BE2C (cell line): ENCODE measurements around the gene ITGB8.
"Not testable (repeated sequence)": the region's sequence is repeated elsewhere in the genome, so short reads cannot be mapped to it uniquely, and the experiment has no call there.

Experiments used
- DNase-seq: peaks from one replicate; pipeline ENCODE4 v3.0.0-alpha.2; 2020
- H3K27me3 ChIP-seq: fragments of 250-450 bp; sonication (Bioruptor Pico); 2 replicates; pipeline ENCODE4 v1.5.1; 2020; ENCODE audit warnings: mild to moderate bottlenecking
- H3K36me3 ChIP-seq: fragments of 250-450 bp; sonication (Bioruptor Pico); 2 replicates; pipeline ENCODE4 v1.5.1; 2020; ENCODE audit warnings: mild to moderate bottlenecking
- H3K4me1 ChIP-seq: fragments of 250-450 bp; sonication (Bioruptor Pico); 2 replicates; pipeline ENCODE4 v1.5.1; 2020
- H3K4me3 ChIP-seq: 2 replicates; pipeline ENCODE4 v1.5.1; 2011; ENCODE audit warnings: low read depth, low read length
- H3K9me3 ChIP-seq: fragments of 250-450 bp; sonication (Bioruptor Pico); 2 replicates; pipeline ENCODE4 v1.5.1; 2020
- TF ChIP-seq, protein P1 (sequence below): IDR thresholded peaks from 2 replicates; pipeline ENCODE4 v1.5.1; 2012; ENCODE audit warnings: mild to moderate bottlenecking, low read depth, low read length

Gene ITGB8

DNA sequence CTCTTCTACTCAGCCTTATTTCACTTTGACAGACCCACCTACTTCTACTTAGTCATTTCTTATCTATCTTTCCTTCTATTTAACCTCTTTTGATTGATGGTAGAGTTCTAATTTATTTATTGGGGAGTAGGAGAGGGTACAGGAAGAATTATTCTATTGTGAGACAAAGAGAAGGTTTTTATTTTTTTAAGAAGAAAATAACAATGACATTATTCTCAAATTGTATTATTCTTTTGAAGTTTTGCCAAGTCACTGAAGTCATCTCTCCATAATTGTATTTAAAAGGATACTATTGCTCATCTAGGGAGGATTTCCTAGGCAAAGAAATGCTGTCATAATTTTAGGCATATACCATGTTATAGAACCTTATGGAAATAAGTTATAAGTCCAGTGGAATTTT is 52.7 kb downstream of the ITGB8 start:
- Histone ChIP-seq H3K27me3 (no peaks in the 10 kb centered on the region), H3K4me1 (peaks cover 13% of the 10 kb centered on the region), H3K4me3 (no peak overlapping the region), H3K9me3 (no peaks in the 10 kb centered on the region), H3K36me3 (no peaks in the 10 kb centered on the region)
- DNase-seq = no peak
- TF ChIP-seq, protein P1, sequence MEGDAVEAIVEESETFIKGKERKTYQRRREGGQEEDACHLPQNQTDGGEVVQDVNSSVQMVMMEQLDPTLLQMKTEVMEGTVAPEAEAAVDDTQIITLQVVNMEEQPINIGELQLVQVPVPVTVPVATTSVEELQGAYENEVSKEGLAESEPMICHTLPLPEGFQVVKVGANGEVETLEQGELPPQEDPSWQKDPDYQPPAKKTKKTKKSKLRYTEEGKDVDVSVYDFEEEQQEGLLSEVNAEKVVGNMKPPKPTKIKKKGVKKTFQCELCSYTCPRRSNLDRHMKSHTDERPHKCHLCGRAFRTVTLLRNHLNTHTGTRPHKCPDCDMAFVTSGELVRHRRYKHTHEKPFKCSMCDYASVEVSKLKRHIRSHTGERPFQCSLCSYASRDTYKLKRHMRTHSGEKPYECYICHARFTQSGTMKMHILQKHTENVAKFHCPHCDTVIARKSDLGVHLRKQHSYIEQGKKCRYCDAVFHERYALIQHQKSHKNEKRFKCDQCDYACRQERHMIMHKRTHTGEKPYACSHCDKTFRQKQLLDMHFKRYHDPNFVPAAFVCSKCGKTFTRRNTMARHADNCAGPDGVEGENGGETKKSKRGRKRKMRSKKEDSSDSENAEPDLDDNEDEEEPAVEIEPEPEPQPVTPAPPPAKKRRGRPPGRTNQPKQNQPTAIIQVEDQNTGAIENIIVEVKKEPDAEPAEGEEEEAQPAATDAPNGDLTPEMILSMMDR = no peak

DNA sequence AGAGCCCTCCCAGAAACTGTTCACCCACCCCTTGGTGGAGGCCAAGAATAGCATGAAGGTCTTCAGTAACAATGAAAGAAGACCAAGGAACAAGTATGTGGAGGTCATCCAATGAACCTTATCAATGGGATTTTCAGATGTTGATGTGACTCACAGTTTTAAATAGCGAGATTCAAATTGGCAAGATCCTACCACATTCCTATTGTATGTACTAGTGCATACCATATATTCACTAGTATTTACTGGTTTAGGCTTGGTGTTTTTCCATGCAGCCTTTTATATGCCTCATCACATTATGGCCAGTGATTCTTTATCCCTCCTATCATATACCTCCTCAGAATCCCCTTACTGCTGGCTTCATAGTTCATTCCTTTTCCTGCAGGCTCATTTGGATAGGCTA is 54.4 kb downstream of the ITGB8 start:
- H3K9me3 ChIP-seq = no peaks in the 10 kb centered on the region
- H3K4me1 ChIP-seq = peaks cover 13% of the 10 kb centered on the region
- H3K27me3 ChIP-seq = no peaks in the 10 kb centered on the region
- no peak for DNase-seq
- H3K4me3 ChIP-seq = no peak overlapping the region
- no peaks in the 10 kb centered on the region for H3K36me3 ChIP-seq
- TF ChIP-seq, protein P1 = no peak

DNA sequence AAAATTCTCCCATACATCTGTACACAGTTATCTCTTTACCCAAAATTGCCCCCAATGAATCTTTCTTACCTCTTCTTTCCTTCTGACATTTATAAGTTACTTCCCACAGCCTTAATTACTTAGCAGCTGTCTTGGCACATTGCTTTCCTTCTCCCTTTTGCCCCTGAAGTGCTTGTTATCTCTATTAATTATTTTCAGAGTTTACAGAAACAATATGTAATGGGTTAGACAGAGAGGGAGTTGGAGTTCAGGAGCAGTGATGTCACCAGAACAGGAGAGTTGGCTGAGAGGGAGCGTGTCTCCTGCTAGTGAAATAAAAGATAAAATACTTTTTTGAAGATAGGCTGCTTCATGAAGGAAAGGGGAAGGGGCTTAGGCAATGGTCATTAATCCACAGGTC is 57.4 kb downstream of the ITGB8 start:
- TF ChIP-seq, protein P1 = no peak
- DNase-seq = no peak
- H3K36me3 ChIP-seq = no peaks in the 10 kb centered on the region
- H3K4me1 ChIP-seq = peaks cover 7% of the 10 kb centered on the region
- no peaks in the 10 kb centered on the region for H3K9me3 ChIP-seq
- no peak overlapping the region for H3K4me3 ChIP-seq
- H3K27me3 ChIP-seq = no peaks in the 10 kb centered on the region

DNA sequence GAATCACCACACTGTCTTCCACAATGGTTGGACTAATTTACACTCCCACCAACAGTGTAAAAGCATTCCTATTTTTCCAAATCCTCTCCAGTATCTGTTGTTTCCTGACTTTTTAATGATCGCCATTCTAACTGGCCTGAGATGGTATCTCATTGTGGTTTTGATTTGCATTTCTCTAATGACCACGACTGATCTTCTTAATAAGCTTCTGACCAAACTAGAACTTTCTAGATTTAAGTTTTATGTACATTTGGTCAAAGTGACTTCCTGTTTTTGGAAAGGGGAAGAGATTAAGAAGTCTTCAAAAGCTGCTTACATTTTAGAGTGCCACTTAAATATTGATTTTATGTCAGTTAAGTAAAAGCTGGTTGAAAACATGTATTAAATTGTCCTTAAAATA is 58.5 kb downstream of the ITGB8 start:
- not testable (repeated sequence) for DNase-seq, H3K4me3 ChIP-seq, H3K36me3 ChIP-seq, H3K9me3 ChIP-seq, H3K4me1 ChIP-seq, H3K27me3 ChIP-seq

DNA sequence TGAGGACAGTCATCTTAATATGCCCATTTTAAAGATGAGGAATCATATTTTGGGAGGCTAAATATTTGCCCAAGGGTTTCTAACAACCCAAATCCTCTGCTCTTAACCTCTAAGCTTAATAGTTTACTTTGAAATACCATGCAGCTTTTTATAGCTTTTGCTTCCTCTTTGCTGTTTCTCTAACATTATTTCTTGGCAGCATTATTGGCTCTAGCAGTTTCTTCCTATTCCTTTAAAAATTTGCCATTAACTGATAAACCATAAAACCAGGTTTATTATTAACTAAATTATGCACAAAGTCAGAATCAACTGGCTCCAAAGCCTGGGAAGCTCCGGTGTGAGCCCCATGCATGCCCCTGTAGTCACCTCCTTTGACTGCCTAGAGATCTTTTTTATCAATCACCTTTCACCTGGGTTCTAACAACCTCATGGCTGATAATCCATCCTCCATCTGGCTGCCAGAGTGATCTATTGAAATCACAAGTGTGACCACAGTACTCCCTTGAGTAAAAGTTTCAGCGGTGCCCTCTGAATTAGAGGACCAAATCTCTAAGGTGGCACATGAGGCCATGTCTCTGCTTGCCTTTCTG is 62.4 kb downstream of the ITGB8 start:
- TF ChIP-seq, protein P1 = no peak
- Histone ChIP-seq H3K36me3 (no peaks in the 10 kb centered on the region), H3K4me1 (no peaks in the 10 kb centered on the region; the same call in 1 of the 2 replicates), H3K9me3 (no peaks in the 10 kb centered on the region), H3K4me3 (no peak overlapping the region), H3K27me3 (no peaks in the 10 kb centered on the region)
- no peak for DNase-seq

DNA sequence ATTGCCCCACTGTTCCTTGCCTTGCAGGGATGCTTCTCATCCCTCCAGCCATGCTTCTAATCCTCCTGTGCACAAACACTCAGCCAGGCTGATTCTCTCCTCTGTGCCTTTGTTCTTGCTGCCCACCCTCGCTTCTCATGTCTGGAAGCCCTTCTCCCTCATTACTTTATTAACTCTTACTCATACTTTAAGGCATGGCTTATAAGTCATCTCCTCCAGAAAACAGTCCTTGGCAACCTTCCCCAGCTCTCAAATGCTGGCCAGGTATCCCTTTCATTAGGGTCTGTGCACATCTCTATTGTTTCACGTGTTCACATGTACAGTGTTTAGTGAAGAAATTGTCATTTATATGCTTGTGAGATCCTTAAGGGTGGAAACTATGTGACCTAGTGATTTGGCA is 62.9 kb downstream of the ITGB8 start:
- Histone ChIP-seq H3K27me3 (no peaks in the 10 kb centered on the region), H3K9me3 (no peaks in the 10 kb centered on the region), H3K36me3 (no peaks in the 10 kb centered on the region), H3K4me3 (no peak overlapping the region), H3K4me1 (no peaks in the 10 kb centered on the region)
- DNase-seq = no peak
- TF ChIP-seq, protein P1 = no peak

DNA sequence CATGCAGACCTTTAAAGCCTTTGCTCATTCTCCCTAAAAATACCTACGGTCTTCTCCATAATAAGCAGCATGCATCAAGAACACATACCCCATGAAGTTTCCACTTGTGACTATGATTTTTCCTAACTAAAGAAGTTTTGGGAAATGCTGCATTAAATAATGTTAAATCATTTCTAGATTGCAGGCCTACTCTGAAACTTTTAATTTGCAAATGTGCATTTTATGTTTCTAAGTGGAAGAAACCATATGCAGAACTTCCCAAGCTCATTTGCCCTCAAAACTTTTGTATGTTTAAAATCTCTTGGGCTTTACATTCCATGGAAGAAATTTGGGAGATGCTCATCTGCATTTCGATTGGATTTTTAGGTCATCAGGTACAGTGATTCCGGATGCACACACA is 63.6 kb downstream of the ITGB8 start:
- H3K4me1 ChIP-seq = no peaks in the 10 kb centered on the region
- DNase-seq = no peak
- H3K27me3 ChIP-seq = no peaks in the 10 kb centered on the region
- TF ChIP-seq, protein P1 = no peak
- no peak overlapping the region for H3K4me3 ChIP-seq
- H3K9me3 ChIP-seq = no peaks in the 10 kb centered on the region
- H3K36me3 ChIP-seq = no peaks in the 10 kb centered on the region
